Adrenal gland (tissue), 5 donors: ENCODE measurements around the gene IGF2.

ENCODE experiments used
- CTCF ChIP-seq, 6 experiments: fragments of 450-650 bp in 4 of 6; fragments of 200-600 bp in 2 of 6; sonication (generic) in 1 of 6; IDR thresholded peaks; 1 replicate in 5 of 6; 2 replicates in 1 of 6; pipeline versions ENCODE4 v1.5.1 to v1.8.0; 2016 to 2021; ENCODE audit warnings: antibody characterized with exemption in 6 of 6, mild to moderate bottlenecking in 2 of 6, moderate library complexity in 1 of 6
- POLR2A ChIP-seq, 2 donors: fragments of 450-650 bp; IDR thresholded peaks; one replicate each; pipeline ENCODE4 v1.6.1; 2017; ENCODE audit warnings: antibody characterized with exemption in 2 of 2, mild to moderate bottlenecking in 2 of 2, moderate library complexity in 1 of 2
- donor health status: DM: no; HTN: no; CAD: no.

GRCh38 chr11:2182075-2182474 lies 42.9 kb upstream of the IGF2 start:
- TF ChIP-seq CTCF (IDR thresholded peaks at IDR 0.05), result no peak
- TF ChIP-seq POLR2A (IDR thresholded peaks at IDR 0.05), result no peak
